Stimulated activated CD4-positive, alpha-beta T cell treated with anti-CD3 and anti-CD28 coated beads, TNF-alpha, amount 100 ng/mL, for 4 hours (primary cell): ENCODE data around the gene PTER.

Source experiments
- DNase-seq, 3 experiments: peaks; one replicate each; pipeline ENCODE4 v3.0.0-alpha.2; 2020; ENCODE audit warnings: low read depth in 3 of 3

PTER gene

GRCh38 chr10:16544099-16544498, 107.3 kb downstream of the PTER start:
- no peak for DNase-seq

- DNase-seq = no peak
These were observed 107.8 kb downstream of the PTER start for GRCh38 chr10:16544591-16544990.

GRCh38 chr10:16545116-16545736, 108.4 kb downstream of the PTER start:
- DNase-seq = no peak

GRCh38 chr10:16547973-16548372, 111.2 kb downstream of the PTER start:
- no peak for DNase-seq

GRCh38 chr10:16559236-16559773, 122.5 kb downstream of the PTER start:
- DNase-seq = no peak

- no peak for DNase-seq
These were observed 126.1 kb downstream of the PTER start for GRCh38 chr10:16562891-16563290.
